GM23248 (cell line): ENCODE results near the gene HSD11B1. TPM values are rescaled to one million over a fixed set of nuclear protein-coding genes. Genes with fewer than 3 reads are reported as not detected.
A peak's percentile ranks its signal among the peaks of the same experiment; 100 is the strongest.

ENCODE experiments used
- DNase-seq: peaks from one replicate; pipeline ENCODE4 v3.0.0-alpha.2; 2015
- H2AFZ ChIP-seq: fragments of 200-600 bp; sonication (generic); 2 replicates; pipeline ENCODE4 v1.6.1; 2016; ENCODE audit warnings: antibody characterized with exemption
- H3F3A ChIP-seq: fragments of 200-600 bp; sonication (generic); 2 replicates; pipeline ENCODE4 v1.6.1; 2016; ENCODE audit warnings: mild to moderate bottlenecking, antibody characterized with exemption, mixed run types; ENCODE audit not compliant: insufficient read depth
- H3K27ac ChIP-seq: fragments of 200-600 bp; sonication (generic); 2 replicates; pipeline ENCODE4 v1.5.1; 2016; ENCODE audit warnings: mild to moderate bottlenecking
- H3K27me3 ChIP-seq: fragments of 200-600 bp; sonication (generic); replicated peaks from 2 replicates; pipeline ENCODE4 v1.6.1; 2016; ENCODE audit warnings: mild to moderate bottlenecking; ENCODE audit not compliant: insufficient read depth
- H3K36me3 ChIP-seq: fragments of 200-600 bp; sonication (generic); 2 replicates; pipeline ENCODE4 v1.6.1; 2016; ENCODE audit warnings: low read depth, mild to moderate bottlenecking
- H3K4me1 ChIP-seq: fragments of 200-600 bp; sonication (generic); 2 replicates; pipeline ENCODE4 v1.6.1; 2016; ENCODE audit warnings: mild to moderate bottlenecking; ENCODE audit not compliant: insufficient read depth
- H3K4me2 ChIP-seq: fragments of 200-600 bp; sonication (generic); one replicate; pipeline ENCODE4 v1.6.1; 2016; ENCODE audit warnings: mild to moderate bottlenecking; ENCODE audit not compliant: unreplicated experiment
- H3K4me3 ChIP-seq: fragments of 200-600 bp; sonication (generic); 2 replicates; pipeline ENCODE4 v1.5.1; 2016; ENCODE audit warnings: mild to moderate bottlenecking
- H3K79me2 ChIP-seq: fragments of 200-600 bp; sonication (generic); 2 replicates; pipeline ENCODE4 v1.6.1; 2016; ENCODE audit warnings: mild to moderate bottlenecking; ENCODE audit not compliant: insufficient read depth
- H3K9ac ChIP-seq: fragments of 200-600 bp; sonication (generic); 2 replicates; pipeline ENCODE4 v1.6.1; 2016; ENCODE audit warnings: mild to moderate bottlenecking
- H3K9me2 ChIP-seq: fragments of 200-600 bp; sonication (generic); 2 replicates; pipeline ENCODE4 v1.6.1; 2016; ENCODE audit warnings: mixed run types, mild to moderate bottlenecking, moderate library complexity; ENCODE audit not compliant: insufficient read depth
- H3K9me3 ChIP-seq: fragments of 200-600 bp; sonication (generic); one replicate; pipeline ENCODE4 v1.6.1; 2017; ENCODE audit warnings: low read depth
- H4K20me1 ChIP-seq: fragments of 200-600 bp; sonication (generic); 2 replicates; pipeline ENCODE4 v1.6.0; 2016; ENCODE audit not compliant: insufficient read depth
- EZH2 ChIP-seq: fragments of 200-600 bp; sonication (generic); IDR thresholded peaks from 2 replicates; pipeline ENCODE4 v1.6.1; 2018; ENCODE audit warnings: antibody characterized with exemption, mild to moderate bottlenecking; ENCODE audit not compliant: insufficient read depth, poor library complexity, severe bottlenecking
- EZH2phosphoT487 ChIP-seq: fragments of 200-600 bp; sonication (generic); IDR thresholded peaks from 2 replicates; pipeline ENCODE4 v1.6.1; 2018; ENCODE audit warnings: antibody characterized with exemption, moderate library complexity, mild to moderate bottlenecking, low read depth; ENCODE audit not compliant: insufficient read depth
- WGBS, 2 experiments: methylation state at CpG; one replicate each; pipeline ENCODE4 v1.1.6; 2015 to 2017; ENCODE audit warnings: low lambda C conversion rate in 2 of 2, low coverage in 1 of 2; ENCODE audit errors: missing lambda C conversion rate in 2 of 2; 5-methylcytosine and 5-hydroxymethylcytosine counted together
- in situ Hi-C: fragments of 300-500 bp; cut with MboI; formaldehyde crosslinking; loops from 2 replicates; pipeline ENCODE4 v1.15.0; 2020
- polyA plus RNA-seq: library from polyadenylated mRNA; unstranded; fragments of >200 nt; fragmentation: Nextera tagmentation; extraction: Ambion mirVana; gene quantifications from 2 replicates; pipeline ENCODE4 v1.2.1, GENCODE V29; 2016
- total RNA-seq: library from RNA; depleted of rRNA; stranded (reverse); fragments of >200 nt; shearing (Covaris generic); gene quantifications from 2 replicates; pipeline ENCODE4 v1.2.3, GENCODE V29; 2014

HSD11B1 gene
- total and polyA plus RNA-seq, 2 experiments from 2014 or later: 0.54 to 1.0 TPM

DNA sequence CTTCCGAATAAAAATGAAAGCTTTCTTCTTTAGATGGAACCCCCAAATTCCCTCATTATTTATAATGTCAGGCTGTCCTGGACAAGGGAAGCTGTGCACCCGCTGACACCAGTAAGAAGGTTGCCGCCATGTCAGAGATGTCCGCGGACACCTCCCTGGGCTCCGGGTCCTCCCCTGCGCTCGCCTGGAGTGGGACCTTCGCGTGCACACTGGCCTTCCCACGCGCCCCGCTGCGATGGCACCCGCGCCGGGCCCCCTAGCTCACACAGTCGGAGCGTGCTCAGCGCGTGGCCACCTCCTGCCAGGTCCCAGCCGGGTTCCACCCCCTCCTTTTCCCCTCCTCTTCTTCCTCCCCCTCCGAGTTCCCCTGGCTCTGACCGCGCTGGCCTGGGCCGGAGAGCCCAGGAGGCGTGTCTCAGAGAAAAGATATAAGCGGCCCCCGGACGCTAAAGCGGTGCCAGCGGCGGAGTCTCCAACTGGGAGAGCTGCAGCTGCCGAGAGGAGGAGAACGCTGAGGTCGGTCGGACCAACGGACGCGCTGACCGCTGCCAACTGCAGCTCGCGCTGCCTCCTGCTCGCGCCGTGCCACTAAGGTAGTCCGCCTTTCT is 29.6 kb upstream of the HSD11B1 start, which contains the start of gene G0S2:
G0S2 (plus strand) TSS at position 456 of the 608 bp plus-strand sequence. CDS start 273 bp downstream, outside the sequence.
- Histone ChIP-seq H3F3A (no peaks in the 10 kb centered on the region), H3K4me1 (peaks cover 7% of the 10 kb centered on the region; the same call in 1 of the 2 replicates), H3K9ac (no peak within 1 kb of the TSS), H3K79me2 (no peaks in the 10 kb centered on the region), H3K9me2 (no peaks in the 10 kb centered on the region), H3K4me2 (peak within 1 kb of the TSS; percentile 82), H3K4me3 (peak within 1 kb of the TSS; percentile 65), H3K27me3 (peaks cover 42% of the 10 kb centered on the region), H2AFZ (peak within 1 kb of the TSS; percentile 68), H3K27ac (no peak within 1 kb of the TSS), H4K20me1 (no peaks in the 10 kb centered on the region), H3K36me3 (no peaks in the 10 kb centered on the region), H3K9me3 (no peaks in the 10 kb centered on the region)
- in situ Hi-C loops: no loop called here
- peak; percentile 64 for DNase-seq
- 6 to 8% methylated on average over 38 to 46 of the region's 47 CpGs for WGBS, 2 experiments
- TF ChIP-seq EZH2phosphoT487: no peak
- no peak for TF ChIP-seq EZH2

- Histone ChIP-seq H3K79me2 (no peaks in the 10 kb centered on the region), H3K36me3 (no peaks in the 10 kb centered on the region)
- TF ChIP-seq EZH2phosphoT487: no peak
- TF ChIP-seq EZH2: no peak
These were observed 29.0 kb upstream of the HSD11B1 start for GRCh38 chr1:209675565-209676154.

GRCh38 chr1:209678981-209679539 is 25.6 kb upstream of the HSD11B1 start:
- TF ChIP-seq EZH2 (no peak), EZH2phosphoT487 (no peak)
- no peaks in the 10 kb centered on the region for H3K79me2 ChIP-seq
- H3K9ac ChIP-seq: no peak overlapping the region
- no peak overlapping the region for H2AFZ ChIP-seq
- H3K27me3 ChIP-seq: peaks cover 63% of the 10 kb centered on the region
- H3K27ac ChIP-seq: no peak overlapping the region
- no peaks in the 10 kb centered on the region for H3F3A ChIP-seq
- no peaks in the 10 kb centered on the region for H3K9me3 ChIP-seq
- no peak overlapping the region for H3K4me2 ChIP-seq
- H3K36me3 ChIP-seq: no peaks in the 10 kb centered on the region
- DNase-seq: no peak
- 76 to 80% methylated on average over 4 of the region's 4 CpGs for WGBS, 2 experiments
- H3K4me3 ChIP-seq: no peak overlapping the region
- in situ Hi-C loops: no loop called here
- no peaks in the 10 kb centered on the region for H3K4me1 ChIP-seq
- no peaks in the 10 kb centered on the region for H4K20me1 ChIP-seq
- no peaks in the 10 kb centered on the region for H3K9me2 ChIP-seq

More at GRCh38 chr1:209675565-209676154, 29.0 kb upstream of the HSD11B1 start:
- H2AFZ ChIP-seq: peak overlapping the region; percentile 68
- H3K4me1 ChIP-seq: peaks cover 7% of the 10 kb centered on the region; the same call in 1 of the 2 replicates
- WGBS, 2 experiments: 4% methylated on average over 32 to 34 of the region's 34 CpGs
- in situ Hi-C loops: no loop called here
- peaks cover 44% of the 10 kb centered on the region for H3K27me3 ChIP-seq
- no peaks in the 10 kb centered on the region for H3K9me3 ChIP-seq
- H3K9me2 ChIP-seq: no peaks in the 10 kb centered on the region
- peak overlapping the region; percentile 82 for H3K4me2 ChIP-seq
- H3K4me3 ChIP-seq: peak overlapping the region; percentile 65
- peak; percentile 47 for DNase-seq
- H3K9ac ChIP-seq: no peak overlapping the region
- no peaks in the 10 kb centered on the region for H3F3A ChIP-seq
- H3K27ac ChIP-seq: no peak overlapping the region
- H4K20me1 ChIP-seq: no peaks in the 10 kb centered on the region

- Histone ChIP-seq H3K9ac (no peak overlapping the region), H3K79me2 (no peaks in the 10 kb centered on the region), H3K4me1 (no peaks in the 10 kb centered on the region), H3K36me3 (no peaks in the 10 kb centered on the region), H4K20me1 (no peaks in the 10 kb centered on the region), H3K4me3 (no peak overlapping the region), H3K9me3 (no peaks in the 10 kb centered on the region), H2AFZ (no peak overlapping the region), H3K27me3 (peaks cover 55% of the 10 kb centered on the region), H3F3A (no peaks in the 10 kb centered on the region), H3K4me2 (no peak overlapping the region), H3K9me2 (no peaks in the 10 kb centered on the region), H3K27ac (no peak overlapping the region)
- no peak for TF ChIP-seq EZH2
- TF ChIP-seq EZH2phosphoT487: no peak
- WGBS, 2 experiments: 41 to 52% methylated on average over 4 of the region's 4 CpGs
- in situ Hi-C loops: loop anchor here (5.0 kb wide), 1 partner anchor 109 kb away; no protein-coding TSS in a partner anchor
- DNase-seq: no peak
These were observed 18.8 kb upstream of the HSD11B1 start for GRCh38 chr1:209685821-209686220.
